Measurements from ENCODE around the gene AQP12B.

The AQP12B gene

DNA sequence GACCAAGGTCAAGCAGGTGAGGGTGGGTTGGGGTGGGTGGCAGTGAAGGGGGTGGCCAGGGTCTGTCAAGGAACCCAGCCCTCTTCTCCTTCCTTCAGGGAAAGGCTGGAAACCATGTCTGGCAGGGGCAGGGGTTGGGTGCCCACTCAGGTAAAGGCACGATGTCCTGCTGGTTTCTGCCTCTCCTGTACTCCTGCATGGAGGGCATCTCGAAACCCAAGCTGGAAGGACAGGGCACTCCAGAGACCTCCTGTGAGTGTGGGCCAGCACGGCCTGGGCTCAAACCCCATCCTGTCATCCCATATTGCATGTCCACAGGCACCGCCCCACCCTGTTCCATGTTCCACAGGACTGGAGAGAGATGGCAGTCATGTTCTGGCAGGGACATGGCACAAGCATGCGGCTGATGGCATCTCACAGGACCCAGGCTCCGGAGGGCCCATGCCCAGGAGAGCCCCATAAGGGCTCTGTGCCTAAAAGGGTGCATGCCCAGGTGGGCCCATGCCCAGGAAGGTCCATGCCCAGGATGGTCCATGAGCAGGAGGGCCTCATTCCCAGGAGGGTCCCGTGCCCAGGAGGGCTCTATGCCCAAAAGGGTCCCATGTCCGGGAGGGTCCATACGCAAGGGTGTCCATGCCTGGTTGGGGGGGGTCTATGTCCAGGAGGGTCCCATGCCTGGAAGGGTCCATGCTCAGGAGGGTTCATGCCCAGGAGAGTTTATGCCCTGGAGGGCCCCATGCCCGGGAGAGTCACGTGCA is 51.0 kb downstream of the AQP12B start:
- FAIRE-seq = no peak

GRCh38 chr2:240630771-240631547 is 51.7 kb downstream of the AQP12B start:
- FAIRE-seq = no peak

DNA sequence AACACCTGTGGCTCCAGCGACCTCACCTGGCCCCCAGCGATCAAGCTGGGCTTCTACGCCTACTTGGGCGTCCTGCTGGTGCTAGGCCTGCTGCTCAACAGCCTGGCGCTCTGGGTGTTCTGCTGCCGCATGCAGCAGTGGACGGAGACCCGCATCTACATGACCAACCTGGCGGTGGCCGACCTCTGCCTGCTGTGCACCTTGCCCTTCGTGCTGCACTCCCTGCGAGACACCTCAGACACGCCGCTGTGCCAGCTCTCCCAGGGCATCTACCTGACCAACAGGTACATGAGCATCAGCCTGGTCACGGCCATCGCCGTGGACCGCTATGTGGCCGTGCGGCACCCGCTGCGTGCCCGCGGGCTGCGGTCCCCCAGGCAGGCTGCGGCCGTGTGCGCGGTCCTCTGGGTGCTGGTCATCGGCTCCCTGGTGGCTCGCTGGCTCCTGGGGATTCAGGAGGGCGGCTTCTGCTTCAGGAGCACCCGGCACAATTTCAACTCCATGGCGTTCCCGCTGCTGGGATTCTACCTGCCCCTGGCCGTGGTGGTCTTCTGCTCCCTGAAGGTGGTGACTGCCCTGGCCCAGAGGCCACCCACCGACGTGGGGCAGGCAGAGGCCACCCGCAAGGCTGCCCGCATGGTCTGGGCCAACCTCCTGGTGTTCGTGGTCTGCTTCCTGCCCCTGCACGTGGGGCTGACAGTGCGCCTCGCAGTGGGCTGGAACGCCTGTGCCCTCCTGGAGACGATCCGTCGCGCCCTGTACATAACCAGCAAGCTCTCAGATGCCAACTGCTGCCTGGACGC is 52.5 kb downstream of the AQP12B start:
- FAIRE-seq = no peak

DNA sequence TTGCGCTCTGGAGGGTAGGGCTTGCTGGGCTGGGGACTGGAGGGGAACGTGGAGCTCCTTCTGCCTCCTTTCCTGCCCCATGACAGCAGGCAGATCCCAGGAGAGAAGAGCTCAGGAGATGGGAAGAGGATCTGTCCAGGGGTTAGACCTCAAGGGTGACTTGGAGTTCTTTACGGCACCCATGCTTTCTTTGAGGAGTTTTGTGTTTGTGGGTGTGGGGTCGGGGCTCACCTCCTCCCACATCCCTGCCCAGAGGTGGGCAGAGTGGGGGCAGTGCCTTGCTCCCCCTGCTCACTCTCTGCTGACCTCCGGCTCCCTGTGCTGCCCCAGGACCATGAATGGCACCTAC is 53.1 kb downstream of the AQP12B start:
- FAIRE-seq = no peak

- FAIRE-seq = no peak
Measured at GRCh38 chr2:240628808-240629618, 53.7 kb downstream of the AQP12B start.

DNA sequence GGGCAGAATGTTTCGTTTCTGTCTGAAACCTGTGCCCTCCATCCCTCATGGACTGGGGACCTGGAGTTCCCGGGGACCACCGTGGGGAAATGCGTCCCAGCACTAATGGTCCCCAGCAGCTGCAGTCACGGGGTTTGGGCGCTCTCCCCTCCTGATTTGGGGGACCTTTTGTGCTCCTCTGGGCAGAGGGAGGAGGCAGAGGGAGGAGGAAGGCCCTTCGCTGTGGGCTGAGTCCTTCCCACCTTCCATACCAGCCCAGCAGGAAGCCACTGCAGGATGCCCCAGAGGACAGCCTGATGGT is 54.2 kb downstream of the AQP12B start:
- FAIRE-seq = no peak

DNA sequence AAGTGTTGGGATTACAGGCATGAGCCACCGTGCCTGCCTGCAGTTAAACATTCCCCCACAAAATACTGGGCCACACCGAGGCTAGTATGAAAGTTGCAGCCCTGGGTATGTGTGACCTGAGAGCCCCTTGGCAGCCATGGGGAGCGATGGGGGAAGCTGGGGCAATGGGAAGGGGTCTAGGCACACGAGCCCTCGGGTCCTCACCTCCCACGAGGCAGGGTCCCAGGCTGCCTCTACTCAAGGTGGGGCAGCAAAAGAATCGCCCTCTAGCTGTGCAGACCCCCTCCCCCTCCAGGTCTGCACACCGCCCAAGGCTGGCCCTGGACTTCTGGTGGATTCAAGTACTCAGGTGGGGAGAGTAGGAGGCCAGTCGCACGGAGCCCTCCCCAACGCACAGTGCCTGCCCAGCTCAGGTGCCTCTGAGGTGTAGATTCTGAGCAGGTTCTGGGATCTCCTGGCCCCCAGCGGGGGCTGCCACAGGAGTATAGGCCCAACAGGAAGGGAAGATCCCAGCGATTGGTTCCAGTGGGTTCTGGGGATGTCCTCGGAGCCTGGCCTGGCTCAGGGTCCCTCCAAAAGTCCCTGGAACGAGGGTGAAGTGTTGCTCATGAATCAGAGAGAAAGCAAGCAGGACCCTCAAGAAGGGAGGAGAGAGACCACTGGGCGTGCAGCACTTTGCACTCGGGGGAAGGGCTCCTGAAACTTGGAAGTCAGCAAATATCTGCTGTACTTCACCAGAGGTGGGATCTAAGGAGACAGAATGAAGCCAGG is 54.8 kb downstream of the AQP12B start:
- no peak for FAIRE-seq

- FAIRE-seq = no peak
Measured at GRCh38 chr2:240626531-240627300, 56.0 kb downstream of the AQP12B start.
